Fibroblast of villous mesenchyme (primary cell): ENCODE measurements around the gene OR51V1. TPM values are rescaled to one million over a fixed set of nuclear protein-coding genes. Genes with fewer than 3 reads are reported as not detected.

Experiments
- DNase-seq: peaks from one replicate; pipeline ENCODE4 v3.0.0-alpha.2; 2010; ENCODE audit warnings: low read depth
- H3K4me3 ChIP-seq: 2 replicates; pipeline ENCODE4 v1.5.1; 2011; ENCODE audit warnings: low read depth, mild to moderate bottlenecking, low read length
- total RNA-seq: library from RNA; depleted of rRNA; stranded (reverse); fragments of >200 nt; gene quantifications from 2 replicates; pipeline ENCODE4 v1.2.3, GENCODE V29; 2012
- TF ChIP-seq, protein P1 (sequence below): IDR thresholded peaks from 2 replicates; pipeline ENCODE4 v1.5.1; 2012; ENCODE audit warnings: low read depth, mild to moderate bottlenecking, low read length; ENCODE audit not compliant: insufficient read depth

The OR51V1 gene
- total RNA-seq, 1 donor, result not detected

DNA sequence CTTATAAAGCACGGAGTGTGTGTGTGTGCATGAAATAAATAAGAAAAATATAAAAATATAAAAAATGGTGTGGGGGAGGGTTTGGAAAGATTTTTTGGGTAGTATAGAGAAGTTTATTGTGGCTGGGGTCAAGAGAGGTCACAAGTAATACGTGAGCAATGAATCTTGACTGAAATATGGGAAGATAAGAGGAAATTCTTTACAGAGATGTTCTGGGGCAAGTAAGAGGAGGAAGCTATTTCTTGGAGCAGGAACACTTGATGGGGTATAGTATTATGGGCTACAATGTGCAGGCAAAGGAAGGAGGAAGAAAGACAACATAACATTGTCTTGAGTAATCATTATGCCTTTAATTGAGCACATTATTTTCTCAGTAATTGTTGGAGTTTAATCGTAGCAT, 31.7 kb upstream of the OR51V1 start:
- H3K4me3 ChIP-seq, result no peak overlapping the region
- TF ChIP-seq, protein P1, sequence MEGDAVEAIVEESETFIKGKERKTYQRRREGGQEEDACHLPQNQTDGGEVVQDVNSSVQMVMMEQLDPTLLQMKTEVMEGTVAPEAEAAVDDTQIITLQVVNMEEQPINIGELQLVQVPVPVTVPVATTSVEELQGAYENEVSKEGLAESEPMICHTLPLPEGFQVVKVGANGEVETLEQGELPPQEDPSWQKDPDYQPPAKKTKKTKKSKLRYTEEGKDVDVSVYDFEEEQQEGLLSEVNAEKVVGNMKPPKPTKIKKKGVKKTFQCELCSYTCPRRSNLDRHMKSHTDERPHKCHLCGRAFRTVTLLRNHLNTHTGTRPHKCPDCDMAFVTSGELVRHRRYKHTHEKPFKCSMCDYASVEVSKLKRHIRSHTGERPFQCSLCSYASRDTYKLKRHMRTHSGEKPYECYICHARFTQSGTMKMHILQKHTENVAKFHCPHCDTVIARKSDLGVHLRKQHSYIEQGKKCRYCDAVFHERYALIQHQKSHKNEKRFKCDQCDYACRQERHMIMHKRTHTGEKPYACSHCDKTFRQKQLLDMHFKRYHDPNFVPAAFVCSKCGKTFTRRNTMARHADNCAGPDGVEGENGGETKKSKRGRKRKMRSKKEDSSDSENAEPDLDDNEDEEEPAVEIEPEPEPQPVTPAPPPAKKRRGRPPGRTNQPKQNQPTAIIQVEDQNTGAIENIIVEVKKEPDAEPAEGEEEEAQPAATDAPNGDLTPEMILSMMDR, result no peak
- no peak for DNase-seq

DNA sequence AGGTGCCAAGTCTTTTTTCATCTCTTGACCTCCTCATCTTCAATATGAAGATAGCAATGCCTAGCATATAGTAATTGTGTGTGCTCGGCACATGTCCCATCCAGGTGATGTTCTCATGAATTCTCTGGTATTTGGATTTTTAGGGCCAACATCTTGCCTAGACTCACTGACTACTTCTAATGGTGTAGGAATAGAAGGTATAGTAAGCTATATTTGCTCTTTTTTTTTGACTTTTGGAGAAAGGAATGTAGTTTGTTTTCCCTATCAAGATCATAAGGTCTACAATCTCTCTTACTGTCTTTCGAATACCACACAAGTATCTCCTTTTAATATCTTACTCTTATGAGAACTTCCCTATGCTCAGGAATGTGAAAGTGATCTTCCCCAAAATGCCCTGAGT, 30.6 kb upstream of the OR51V1 start:
- DNase-seq, result no peak
- no peak overlapping the region for H3K4me3 ChIP-seq
- TF ChIP-seq, protein P1, result no peak

DNA sequence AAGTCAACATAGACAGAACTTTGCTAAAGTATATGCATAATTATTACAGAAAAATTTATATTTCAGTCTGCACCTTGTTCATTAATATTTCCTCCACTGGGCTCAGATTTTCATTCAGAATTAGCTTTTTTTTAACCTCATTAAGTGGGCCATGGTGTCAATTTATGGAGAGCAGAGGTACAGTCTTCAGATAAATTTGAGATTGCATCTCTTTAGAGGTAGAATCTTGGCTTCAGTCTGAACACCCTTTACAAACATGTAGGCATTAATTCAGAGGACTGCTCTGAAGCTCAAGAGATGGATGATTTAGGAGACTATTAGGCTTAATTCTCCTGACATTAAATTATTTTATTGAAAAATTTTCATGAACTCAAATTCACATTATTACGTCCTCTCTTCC, 29.8 kb upstream of the OR51V1 start:
- TF ChIP-seq, protein P1, result no peak

DNA sequence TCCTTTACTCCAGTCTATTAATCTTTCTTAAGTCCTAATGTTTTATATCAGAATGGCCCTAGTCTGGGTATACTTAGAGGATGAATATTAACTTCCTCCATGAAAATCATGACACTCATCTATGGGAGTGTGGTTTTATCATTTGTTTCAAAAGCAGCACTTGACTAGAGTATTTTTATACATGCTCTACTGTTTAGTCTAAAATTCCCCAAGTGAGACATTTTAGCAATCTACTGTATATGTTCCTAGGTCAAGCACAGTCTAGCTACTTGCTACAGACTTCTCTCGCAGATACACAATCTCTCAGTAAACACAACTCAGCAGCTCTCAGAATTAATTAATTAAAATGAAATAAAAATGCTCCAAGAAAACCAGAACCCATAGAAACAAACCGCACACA, 29.3 kb upstream of the OR51V1 start:
- TF ChIP-seq, protein P1, result no peak
- H3K4me3 ChIP-seq, result no peak overlapping the region
- no peak for DNase-seq

More for the DNA sequence above, 29.8 kb upstream of the OR51V1 start:
- H3K4me3 ChIP-seq, result no peak overlapping the region
- DNase-seq, result no peak

DNA sequence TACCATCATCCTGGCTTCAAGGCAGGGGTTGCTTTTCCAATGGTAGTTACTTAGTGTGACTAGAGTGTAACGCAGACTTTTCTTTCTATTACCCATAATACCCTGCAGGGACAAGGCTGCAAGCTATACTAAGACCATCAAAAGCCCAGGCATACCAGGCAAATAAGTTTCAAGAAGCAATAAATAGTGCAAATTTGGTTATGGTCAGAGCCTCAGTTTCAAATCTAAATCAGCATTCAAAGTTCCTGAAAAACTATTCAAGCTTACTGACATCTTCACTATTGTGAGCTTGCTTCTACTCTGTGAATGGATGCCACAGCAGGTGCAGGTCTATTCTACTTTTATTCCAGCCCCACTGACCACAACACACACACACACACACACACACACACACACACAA, 28.9 kb upstream of the OR51V1 start:
- TF ChIP-seq, protein P1, result no peak
- no peak overlapping the region for H3K4me3 ChIP-seq

DNA sequence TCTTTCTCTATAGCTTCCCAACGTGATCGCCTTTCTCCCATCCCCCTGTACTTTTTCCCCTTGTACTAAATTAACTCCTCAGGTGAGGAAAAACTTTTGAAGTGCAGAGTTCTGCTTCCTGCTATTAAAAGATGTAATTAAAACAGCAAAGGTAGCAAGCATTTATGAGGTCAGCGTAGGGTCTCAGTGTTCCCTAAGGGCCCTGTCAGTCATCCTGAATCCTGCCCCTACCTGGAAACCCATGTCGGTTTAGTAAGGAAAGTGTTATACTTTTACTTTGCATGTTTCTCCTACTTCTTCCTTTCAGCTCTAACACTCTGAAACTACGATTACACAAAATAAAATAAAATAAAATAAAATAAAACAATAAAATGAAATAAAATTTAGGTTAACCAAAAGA, 27.6 kb upstream of the OR51V1 start:
- DNase-seq, result no peak
- TF ChIP-seq, protein P1, result no peak
- no peak overlapping the region for H3K4me3 ChIP-seq

More for the DNA sequence above, 28.9 kb upstream of the OR51V1 start:
- no peak for DNase-seq

DNA sequence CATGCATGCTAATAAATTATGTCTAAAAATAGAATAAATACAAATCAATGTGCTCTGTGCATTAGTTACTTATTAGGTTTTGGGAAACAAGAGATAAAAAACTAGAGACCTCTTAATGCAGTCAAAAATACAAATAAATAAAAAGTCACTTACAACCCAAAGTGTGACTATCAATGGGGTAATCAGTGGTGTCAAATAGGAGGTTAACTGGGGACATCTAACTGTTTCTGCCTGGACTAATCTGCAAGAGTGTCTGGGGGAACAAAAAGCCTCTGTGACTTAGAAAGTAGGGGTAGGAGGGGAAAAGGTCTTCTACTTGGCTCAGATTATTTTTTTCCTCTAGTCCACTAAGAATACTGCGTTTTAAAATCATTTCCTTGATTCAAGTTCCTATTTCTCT, 27.2 kb upstream of the OR51V1 start:
- H3K4me3 ChIP-seq, result no peak overlapping the region
- TF ChIP-seq, protein P1, result no peak
- DNase-seq, result no peak
